Jurkat, Clone E6-1 (cell line): ENCODE data around the gene GRID2.
"Not testable (repeated sequence)": the region's sequence is repeated elsewhere in the genome, so short reads cannot be mapped to it uniquely, and the experiment has no call there.

Source experiments
- DNase-seq: peaks from one replicate; pipeline ENCODE4 v3.0.0-alpha.2; 2011; ENCODE audit warnings: low read depth, low spot score
- H3K4me3 ChIP-seq: 2 replicates; pipeline ENCODE4 v1.5.1; 2011; ENCODE audit warnings: mild to moderate bottlenecking, low read length, control low read depth, moderate library complexity

The GRID2 gene

GRCh38 chr4:92399032-92399431 is 95.3 kb downstream of the GRID2 start:
- DNase-seq: no peak
- no peak overlapping the region for H3K4me3 ChIP-seq

GRCh38 chr4:92403525-92403924 is 99.8 kb downstream of the GRID2 start:
- not testable (repeated sequence) for H3K4me3 ChIP-seq, DNase-seq

- DNase-seq: no peak
- H3K4me3 ChIP-seq: no peak overlapping the region
Measured at GRCh38 chr4:92406488-92406887, 102.7 kb downstream of the GRID2 start.

- no peak overlapping the region for H3K4me3 ChIP-seq
- no peak for DNase-seq
Measured at GRCh38 chr4:92421920-92422319, 118.2 kb downstream of the GRID2 start.

GRCh38 chr4:92433272-92433758 is 129.5 kb downstream of the GRID2 start:
- DNase-seq: no peak
- H3K4me3 ChIP-seq: no peak overlapping the region

GRCh38 chr4:92438722-92439121 is 135.0 kb downstream of the GRID2 start:
- H3K4me3 ChIP-seq, DNase-seq: not testable (repeated sequence)

GRCh38 chr4:92442131-92442530 is 138.4 kb downstream of the GRID2 start:
- not testable (repeated sequence) for DNase-seq, H3K4me3 ChIP-seq

- not testable (repeated sequence) for H3K4me3 ChIP-seq, DNase-seq
Measured at GRCh38 chr4:92444143-92444843, 140.5 kb downstream of the GRID2 start.

- DNase-seq: no peak
- no peak overlapping the region for H3K4me3 ChIP-seq
Measured at GRCh38 chr4:92445127-92445526, 141.4 kb downstream of the GRID2 start.

- no peak for DNase-seq
- no peak overlapping the region for H3K4me3 ChIP-seq
Measured at GRCh38 chr4:92447255-92447905, 143.6 kb downstream of the GRID2 start.

GRCh38 chr4:92448176-92448575 is 144.4 kb downstream of the GRID2 start:
- DNase-seq, H3K4me3 ChIP-seq: not testable (repeated sequence)

- DNase-seq: no peak
- H3K4me3 ChIP-seq: no peak overlapping the region
Measured at GRCh38 chr4:92450694-92451093, 146.9 kb downstream of the GRID2 start.

GRCh38 chr4:92451782-92452181 is 148.0 kb downstream of the GRID2 start:
- DNase-seq: no peak
- H3K4me3 ChIP-seq: no peak overlapping the region

- not testable (repeated sequence) for H3K4me3 ChIP-seq
Measured at GRCh38 chr4:92452383-92452782, 148.6 kb downstream of the GRID2 start.

GRCh38 chr4:92455329-92455839 is 151.6 kb downstream of the GRID2 start:
- H3K4me3 ChIP-seq: no peak overlapping the region
- no peak for DNase-seq

More at GRCh38 chr4:92452383-92452782, 148.6 kb downstream of the GRID2 start:
- DNase-seq: not testable (repeated sequence)

- no peak overlapping the region for H3K4me3 ChIP-seq
- no peak for DNase-seq
Measured at GRCh38 chr4:92455951-92456350, 152.2 kb downstream of the GRID2 start.

- DNase-seq: no peak
- no peak overlapping the region for H3K4me3 ChIP-seq
Measured at GRCh38 chr4:92461732-92462131, 158.0 kb downstream of the GRID2 start.

- DNase-seq: no peak
- H3K4me3 ChIP-seq: no peak overlapping the region
Measured at GRCh38 chr4:92477298-92477697, 173.5 kb downstream of the GRID2 start.

- DNase-seq: no peak
- no peak overlapping the region for H3K4me3 ChIP-seq
Measured at GRCh38 chr4:92483341-92483740, 179.6 kb downstream of the GRID2 start.

GRCh38 chr4:92488496-92488895 is 184.7 kb downstream of the GRID2 start:
- no peak for DNase-seq
- H3K4me3 ChIP-seq: no peak overlapping the region
